PFSK-1 (cell line): ENCODE data around the gene BNC2.

Experiments
- FOXP2 ChIP-seq: optimal IDR thresholded peaks from 2 replicates; pipeline ENCODE3; 2011; ENCODE audit warnings: borderline replicate concordance, control low read depth, inconsistent platforms; ENCODE audit not compliant: insufficient read depth; ENCODE audit errors: extremely low read length, extremely low read depth
- POLR2AphosphoS5 ChIP-seq: IDR thresholded peaks from 2 replicates; pipeline ENCODE4 v1.6.1; 2012; ENCODE audit warnings: low read depth, mild to moderate bottlenecking, control low read depth, low read length, moderate library complexity
- SIN3A ChIP-seq: IDR thresholded peaks from 2 replicates; pipeline ENCODE4 v1.6.1; 2012; ENCODE audit warnings: mild to moderate bottlenecking, low read length, moderate library complexity, borderline replicate concordance; ENCODE audit not compliant: insufficient read depth
- TAF1 ChIP-seq: IDR thresholded peaks from 2 replicates; pipeline ENCODE4 v1.6.1; 2012; ENCODE audit warnings: low read length, control low read depth, borderline replicate concordance; ENCODE audit not compliant: insufficient read depth
- TF ChIP-seq, protein P1 (sequence below), 2 experiments: IDR thresholded peaks; 2 replicates each; pipeline versions ENCODE4 v1.6.1 to v1.8.0; 2011 to 2012; ENCODE audit warnings: low read depth in 2 of 2, low read length in 2 of 2, control low read depth in 1 of 2, inconsistent platforms in 1 of 2, mild to moderate bottlenecking in 1 of 2, moderate library complexity in 1 of 2; ENCODE audit not compliant: insufficient read depth in 1 of 2

Gene BNC2

GRCh38 chr9:16815079-16815478 lies 55.4 kb downstream of the BNC2 start:
- TF ChIP-seq SIN3A: no peak
- no peak for TF ChIP-seq POLR2AphosphoS5
- TF ChIP-seq, protein P1, sequence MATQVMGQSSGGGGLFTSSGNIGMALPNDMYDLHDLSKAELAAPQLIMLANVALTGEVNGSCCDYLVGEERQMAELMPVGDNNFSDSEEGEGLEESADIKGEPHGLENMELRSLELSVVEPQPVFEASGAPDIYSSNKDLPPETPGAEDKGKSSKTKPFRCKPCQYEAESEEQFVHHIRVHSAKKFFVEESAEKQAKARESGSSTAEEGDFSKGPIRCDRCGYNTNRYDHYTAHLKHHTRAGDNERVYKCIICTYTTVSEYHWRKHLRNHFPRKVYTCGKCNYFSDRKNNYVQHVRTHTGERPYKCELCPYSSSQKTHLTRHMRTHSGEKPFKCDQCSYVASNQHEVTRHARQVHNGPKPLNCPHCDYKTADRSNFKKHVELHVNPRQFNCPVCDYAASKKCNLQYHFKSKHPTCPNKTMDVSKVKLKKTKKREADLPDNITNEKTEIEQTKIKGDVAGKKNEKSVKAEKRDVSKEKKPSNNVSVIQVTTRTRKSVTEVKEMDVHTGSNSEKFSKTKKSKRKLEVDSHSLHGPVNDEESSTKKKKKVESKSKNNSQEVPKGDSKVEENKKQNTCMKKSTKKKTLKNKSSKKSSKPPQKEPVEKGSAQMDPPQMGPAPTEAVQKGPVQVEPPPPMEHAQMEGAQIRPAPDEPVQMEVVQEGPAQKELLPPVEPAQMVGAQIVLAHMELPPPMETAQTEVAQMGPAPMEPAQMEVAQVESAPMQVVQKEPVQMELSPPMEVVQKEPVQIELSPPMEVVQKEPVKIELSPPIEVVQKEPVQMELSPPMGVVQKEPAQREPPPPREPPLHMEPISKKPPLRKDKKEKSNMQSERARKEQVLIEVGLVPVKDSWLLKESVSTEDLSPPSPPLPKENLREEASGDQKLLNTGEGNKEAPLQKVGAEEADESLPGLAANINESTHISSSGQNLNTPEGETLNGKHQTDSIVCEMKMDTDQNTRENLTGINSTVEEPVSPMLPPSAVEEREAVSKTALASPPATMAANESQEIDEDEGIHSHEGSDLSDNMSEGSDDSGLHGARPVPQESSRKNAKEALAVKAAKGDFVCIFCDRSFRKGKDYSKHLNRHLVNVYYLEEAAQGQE (IDR thresholded peaks at IDR 0.05; ENCODE audit: insufficient read depth in 1 of 2, low read depth in 2 of 2, low read length in 2 of 2): no peak
- no peak for TF ChIP-seq FOXP2
- no peak for TF ChIP-seq TAF1

- TF ChIP-seq, protein P1 (IDR thresholded peaks at IDR 0.05; ENCODE audit: insufficient read depth in 1 of 2, low read depth in 2 of 2, low read length in 2 of 2): no peak
- no peak for TF ChIP-seq FOXP2
- no peak for TF ChIP-seq POLR2AphosphoS5
- TF ChIP-seq SIN3A: no peak
- TF ChIP-seq TAF1: no peak
These were observed 56.6 kb downstream of the BNC2 start for GRCh38 chr9:16813838-16814237.

- TF ChIP-seq POLR2AphosphoS5: no peak
- TF ChIP-seq, protein P1 (IDR thresholded peaks at IDR 0.05; ENCODE audit: insufficient read depth in 1 of 2, low read depth in 2 of 2, low read length in 2 of 2): no peak
- no peak for TF ChIP-seq SIN3A
- TF ChIP-seq TAF1: no peak
- no peak for TF ChIP-seq FOXP2
These were observed 58.3 kb downstream of the BNC2 start for GRCh38 chr9:16811987-16812685.

DNA sequence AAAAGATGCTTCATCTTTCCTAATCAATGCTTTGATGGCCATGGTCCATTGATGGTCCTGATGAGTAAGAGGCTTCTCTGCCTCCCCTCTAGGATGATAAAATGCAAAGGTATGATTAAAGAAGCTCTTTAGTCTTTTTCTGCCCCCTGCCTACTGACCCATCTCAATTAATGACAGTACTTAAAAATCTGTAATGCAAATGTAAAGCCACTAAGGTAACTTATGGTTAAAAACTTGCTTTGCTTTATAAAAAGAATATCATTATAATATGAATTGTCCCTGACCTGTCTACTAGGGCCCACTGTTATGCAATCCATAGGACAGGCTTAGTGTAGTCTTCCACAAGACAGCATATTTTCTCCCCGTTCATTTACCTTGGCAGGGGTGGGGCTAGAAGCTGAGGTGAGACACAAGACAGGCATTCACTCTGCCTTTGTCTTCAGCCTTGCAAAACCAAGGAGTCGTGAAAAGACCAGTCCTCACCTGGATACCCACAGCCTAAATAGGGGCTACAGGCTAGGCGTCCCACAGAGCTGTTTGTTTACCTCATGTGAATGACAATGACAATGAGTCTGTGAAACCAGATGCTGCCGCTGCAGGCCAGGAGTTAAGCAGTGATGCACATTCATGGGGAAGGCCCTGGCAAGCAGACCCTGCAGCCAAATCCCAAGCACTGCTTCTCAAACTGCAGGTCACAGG lies 60.4 kb downstream of the BNC2 start:
- TF ChIP-seq TAF1: no peak
- TF ChIP-seq SIN3A: no peak
- TF ChIP-seq FOXP2: no peak
- TF ChIP-seq, protein P1 (IDR thresholded peaks at IDR 0.05; ENCODE audit: insufficient read depth in 1 of 2, low read depth in 2 of 2, low read length in 2 of 2): no peak
